ENCODE measurements around the gene COMMD10. TPM values are rescaled to one million over a fixed set of nuclear protein-coding genes. Genes with fewer than 3 reads are reported as not detected.
"Not testable (repeated sequence)": the region's sequence is repeated elsewhere in the genome, so short reads cannot be mapped to it uniquely, and the experiment has no call there.

The COMMD10 gene
- total RNA-seq, 2 donors from 2014 or later, result 26.9 to 34.9 TPM

DNA sequence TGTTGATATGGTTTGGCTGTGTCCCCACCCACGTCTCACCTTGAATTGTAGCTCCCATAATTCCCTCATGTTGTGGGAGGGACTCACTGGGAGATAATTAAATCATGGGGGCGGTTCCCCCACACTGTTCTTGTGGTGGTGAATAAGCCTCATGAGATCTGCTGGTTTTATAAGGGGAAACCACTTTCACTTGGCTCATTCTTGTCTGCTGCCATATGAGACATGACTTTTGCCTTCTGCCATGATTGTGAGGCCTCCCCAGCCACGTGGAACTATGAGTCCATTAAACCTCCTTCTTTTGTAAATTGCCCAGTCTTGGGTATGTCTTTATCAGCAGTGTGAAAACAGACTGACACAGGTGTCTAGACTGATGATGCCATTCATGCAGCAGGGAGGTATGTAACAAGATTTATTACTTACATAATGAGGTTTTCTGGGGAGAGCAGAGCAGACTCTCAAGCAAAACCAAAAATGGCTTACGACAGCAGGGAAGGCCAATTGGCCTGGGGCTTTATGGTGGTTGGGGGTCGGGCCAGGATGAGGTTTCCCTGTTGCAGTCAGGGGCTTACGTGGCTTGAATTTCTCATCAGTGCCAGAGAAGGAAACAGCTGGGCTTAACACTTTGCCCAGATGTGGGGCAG lies 9.5 kb upstream of the COMMD10 start:
- peaks cover 22% of the 10 kb centered on the region in 2 donors for H3K4me1 Mint-ChIP-seq (ENCODE audit: low read depth in 2 of 2)
- H3K4me3 Mint-ChIP-seq, result peak overlapping the region; percentile 64
- peaks cover 6 to 15% of the 10 kb centered on the region in 2 donors for H3K27me3 Mint-ChIP-seq
- ATAC-seq, result peak in 1 of 2 donors; percentile 68
- no peaks in the 10 kb centered on the region for H3K9me3 Mint-ChIP-seq
- H3K27ac Mint-ChIP-seq, result peak overlapping the region; percentile 6 to 78
- no peak for DNase-seq (ENCODE audit: low spot score)
- H3K36me3 Mint-ChIP-seq, result no peaks in the 10 kb centered on the region

DNA sequence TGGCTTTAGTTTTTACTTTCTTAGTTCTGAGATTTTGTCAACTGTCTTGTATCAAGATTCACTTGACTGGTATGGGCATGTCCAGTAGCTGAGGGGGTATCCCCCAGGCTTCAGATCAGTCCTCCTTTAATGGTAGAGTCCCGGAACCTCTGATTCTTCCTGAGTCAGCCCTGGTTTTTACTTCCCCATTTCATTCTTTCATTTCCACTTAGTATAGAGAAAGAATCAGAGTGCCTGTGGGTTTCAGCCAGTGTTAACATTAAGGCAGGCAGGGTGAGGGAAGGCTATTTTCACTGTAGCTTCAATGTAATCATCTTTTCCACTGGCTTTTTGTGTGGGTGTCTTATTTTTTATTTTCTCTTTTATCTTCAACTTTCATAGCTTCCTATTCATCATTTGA lies 8.3 kb upstream of the COMMD10 start:
- H3K27ac Mint-ChIP-seq, result peak overlapping the region; percentile 6 to 69
- H3K4me1 Mint-ChIP-seq (ENCODE audit: low read depth in 2 of 2), result peaks cover 22% of the 10 kb centered on the region in 2 donors
- no peaks in the 10 kb centered on the region for H3K36me3 Mint-ChIP-seq
- ATAC-seq, result peak in 1 of 2 donors; percentile 66
- peaks cover 6 to 15% of the 10 kb centered on the region in 2 donors for H3K27me3 Mint-ChIP-seq
- peak overlapping the region; percentile 64 for H3K4me3 Mint-ChIP-seq
- DNase-seq (ENCODE audit: low spot score), result no peak
- H3K9me3 Mint-ChIP-seq, result no peaks in the 10 kb centered on the region

- no peak overlapping the region for H3K4me3 Mint-ChIP-seq
- H3K36me3 Mint-ChIP-seq, result no peaks in the 10 kb centered on the region
- ATAC-seq (no peak), DNase-seq (ENCODE audit: low spot score) (no peak)
- peaks cover 0 to 9% of the 10 kb centered on the region in 2 donors for H3K27me3 Mint-ChIP-seq
- no peaks in the 10 kb centered on the region for H3K9me3 Mint-ChIP-seq
- H3K4me1 Mint-ChIP-seq (ENCODE audit: low read depth in 2 of 2), result peaks cover 29 to 33% of the 10 kb centered on the region in 2 donors
- no peak overlapping the region for H3K27ac Mint-ChIP-seq
Observed at GRCh38 chr5:116078199-116078598, 6.6 kb upstream of the COMMD10 start.

GRCh38 chr5:116084287-116084691 lies 536 bp upstream of the COMMD10 start:
- ATAC-seq, result peak in 1 of 2 donors; percentile 46
- Mint-ChIP-seq H3K4me3 (peak overlapping the region; percentile 90), H3K4me1 (ENCODE audit: low read depth in 2 of 2) (peaks cover 27 to 51% of the 10 kb centered on the region in 2 donors), H3K27ac (peak overlapping the region; percentile 81 to 94), H3K9me3 (no peaks in the 10 kb centered on the region), H3K27me3 (no peaks in the 10 kb centered on the region), H3K36me3 (peaks cover 13% of the 10 kb centered on the region)
- DNase-seq (ENCODE audit: low spot score), result no peak

GRCh38 chr5:116086309-116086708 lies 1.5 kb downstream of the COMMD10 start:
- H3K4me1 Mint-ChIP-seq (ENCODE audit: low read depth in 2 of 2), result peaks cover 32 to 55% of the 10 kb centered on the region in 2 donors
- DNase-seq (ENCODE audit: low spot score); ATAC-seq; H3K27me3 Mint-ChIP-seq; H3K9me3 Mint-ChIP-seq: not testable (repeated sequence)
- H3K4me3 Mint-ChIP-seq, result peak overlapping the region; percentile 90
- peaks cover 26% of the 10 kb centered on the region for H3K36me3 Mint-ChIP-seq
- H3K27ac Mint-ChIP-seq, result peak overlapping the region in 1 of 2 donors; percentile 81

DNA sequence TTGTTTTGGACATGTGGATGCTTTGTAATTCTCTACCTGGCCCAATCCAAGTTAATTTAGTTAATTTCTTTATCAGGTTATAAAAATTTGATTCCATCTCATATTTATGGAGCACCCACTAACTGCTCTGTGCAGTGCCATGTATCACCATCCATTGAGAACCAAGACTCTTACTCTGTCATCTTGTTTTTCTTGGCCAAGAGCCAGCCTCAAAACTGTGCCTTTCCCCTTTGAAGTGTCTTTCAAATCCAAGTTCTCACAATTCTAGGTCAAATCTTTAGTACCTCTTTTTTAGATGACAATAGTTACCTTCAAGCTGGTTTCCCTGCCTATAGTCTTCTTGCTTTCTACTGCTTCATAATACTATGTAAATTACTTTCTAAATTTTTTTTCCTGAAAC lies 3.2 kb downstream of the COMMD10 start:
- Mint-ChIP-seq H3K27ac (peak overlapping the region in 1 of 2 donors; percentile 23), H3K4me1 (ENCODE audit: low read depth in 2 of 2) (peaks cover 24 to 45% of the 10 kb centered on the region in 2 donors), H3K4me3 (no peak overlapping the region)

GRCh38 chr5:116090302-116090701 lies 5.5 kb downstream of the COMMD10 start:
- Mint-ChIP-seq H3K9me3 (no peaks in the 10 kb centered on the region), H3K4me3 (no peak overlapping the region), H3K27me3 (no peaks in the 10 kb centered on the region), H3K36me3 (peaks cover 39% of the 10 kb centered on the region), H3K27ac (no peak overlapping the region), H3K4me1 (ENCODE audit: low read depth in 2 of 2) (peaks cover 15 to 34% of the 10 kb centered on the region in 2 donors)
- DNase-seq (ENCODE audit: low spot score) (no peak), ATAC-seq (no peak)

More for the DNA sequence above, 3.2 kb downstream of the COMMD10 start:
- ATAC-seq (no peak), DNase-seq (ENCODE audit: low spot score) (no peak)
- no peaks in the 10 kb centered on the region for H3K27me3 Mint-ChIP-seq
- peaks cover 31% of the 10 kb centered on the region for H3K36me3 Mint-ChIP-seq
- H3K9me3 Mint-ChIP-seq, result no peaks in the 10 kb centered on the region

- DNase-seq (ENCODE audit: low spot score), result no peak
- no peak for ATAC-seq
- H3K4me1 Mint-ChIP-seq (ENCODE audit: low read depth in 2 of 2), result peaks cover 11 to 24% of the 10 kb centered on the region in 2 donors
- no peaks in the 10 kb centered on the region for H3K27me3 Mint-ChIP-seq
- H3K36me3 Mint-ChIP-seq, result peaks cover 39% of the 10 kb centered on the region
- no peak overlapping the region for H3K27ac Mint-ChIP-seq
- H3K4me3 Mint-ChIP-seq, result no peak overlapping the region
- no peaks in the 10 kb centered on the region for H3K9me3 Mint-ChIP-seq
Observed at GRCh38 chr5:116091416-116091815, 6.6 kb downstream of the COMMD10 start.

DNA sequence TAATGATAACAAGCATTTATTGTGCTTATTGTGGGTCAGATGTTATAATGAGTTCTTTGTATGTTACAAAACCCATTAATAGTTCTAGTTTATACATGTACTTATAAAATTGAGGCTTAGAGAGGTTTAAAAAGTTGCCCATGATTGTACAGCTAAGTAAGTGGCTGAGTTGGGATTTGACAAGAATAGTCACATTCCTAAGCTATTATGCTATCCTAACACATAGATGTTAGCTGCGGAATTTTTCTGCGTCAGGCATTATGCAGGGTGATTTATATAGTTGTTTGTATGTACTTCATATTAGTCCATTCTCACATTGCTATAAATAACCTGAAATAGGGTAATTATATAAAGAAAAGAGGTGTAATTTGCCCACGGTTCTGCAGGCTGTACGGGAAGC lies 12.5 kb downstream of the COMMD10 start:
- Mint-ChIP-seq H3K4me1 (ENCODE audit: low read depth in 2 of 2) (peaks cover 0 to 3% of the 10 kb centered on the region in 2 donors), H3K9me3 (no peaks in the 10 kb centered on the region), H3K36me3 (peaks cover 35% of the 10 kb centered on the region), H3K27me3 (no peaks in the 10 kb centered on the region), H3K27ac (no peak overlapping the region), H3K4me3 (no peak overlapping the region)
- ATAC-seq (no peak), DNase-seq (ENCODE audit: low spot score) (no peak)

DNA sequence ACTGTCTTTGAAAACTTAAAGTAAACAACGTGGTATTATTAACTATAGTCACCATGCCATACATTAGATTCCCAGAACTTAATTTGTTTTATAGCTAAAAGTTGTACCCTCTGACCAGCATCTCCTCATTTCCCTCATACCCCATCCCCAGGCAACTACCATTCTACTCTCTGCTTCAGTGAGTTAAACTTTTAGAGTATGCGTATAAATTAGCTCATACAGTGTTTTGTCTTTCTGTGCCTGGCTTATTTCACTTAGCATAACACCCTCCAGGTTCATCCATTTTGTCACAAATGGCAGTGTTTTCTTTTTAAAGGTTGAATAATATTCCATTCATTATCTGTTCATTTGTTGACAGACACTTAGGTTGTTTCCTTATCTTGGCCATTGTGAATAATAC lies 14.2 kb downstream of the COMMD10 start:
- no peaks in the 10 kb centered on the region for H3K9me3 Mint-ChIP-seq
- peaks cover 31% of the 10 kb centered on the region for H3K36me3 Mint-ChIP-seq
- H3K4me3 Mint-ChIP-seq, result no peak overlapping the region
- no peak for DNase-seq (ENCODE audit: low spot score)
- H3K27me3 Mint-ChIP-seq, result no peaks in the 10 kb centered on the region
- ATAC-seq, result no peak
- no peak overlapping the region for H3K27ac Mint-ChIP-seq
- peaks cover 0 to 3% of the 10 kb centered on the region in 2 donors for H3K4me1 Mint-ChIP-seq (ENCODE audit: low read depth in 2 of 2)

GRCh38 chr5:116104941-116105340 lies 20.1 kb downstream of the COMMD10 start:
- peaks cover 31% of the 10 kb centered on the region for H3K36me3 Mint-ChIP-seq
- DNase-seq (ENCODE audit: low spot score); H3K27ac Mint-ChIP-seq; H3K27me3 Mint-ChIP-seq; ATAC-seq; H3K4me3 Mint-ChIP-seq; H3K9me3 Mint-ChIP-seq: not testable (repeated sequence)
- H3K4me1 Mint-ChIP-seq (ENCODE audit: low read depth in 2 of 2), result peaks cover 6 to 18% of the 10 kb centered on the region in 2 donors

DNA sequence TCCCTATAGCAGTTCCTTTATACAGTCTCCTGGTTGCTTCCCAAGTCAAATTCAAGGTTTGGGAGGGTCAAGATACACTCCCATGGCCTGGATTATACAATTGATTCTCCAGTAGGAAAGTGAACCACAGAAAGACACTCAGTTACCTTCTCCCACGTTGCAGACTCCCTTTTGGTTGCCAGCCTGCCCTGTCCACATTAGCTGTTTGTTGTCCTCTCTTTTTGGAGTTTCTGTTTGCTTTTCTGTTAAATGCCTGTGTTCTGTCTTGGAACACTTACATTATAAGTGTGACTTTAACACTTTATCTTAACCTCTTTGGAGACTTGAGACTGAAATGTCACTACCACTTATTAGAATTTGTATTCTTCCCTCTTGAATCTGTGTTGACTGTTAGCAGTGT lies 30.3 kb downstream of the COMMD10 start:
- H3K4me3 Mint-ChIP-seq, result no peak overlapping the region
- H3K27me3 Mint-ChIP-seq, result no peaks in the 10 kb centered on the region
- H3K36me3 Mint-ChIP-seq, result peaks cover 37% of the 10 kb centered on the region
- ATAC-seq (no peak), DNase-seq (ENCODE audit: low spot score) (no peak)
- peaks cover 17 to 19% of the 10 kb centered on the region in 2 donors for H3K4me1 Mint-ChIP-seq (ENCODE audit: low read depth in 2 of 2)
- peaks cover 14% of the 10 kb centered on the region for H3K9me3 Mint-ChIP-seq
- no peak overlapping the region for H3K27ac Mint-ChIP-seq

DNA sequence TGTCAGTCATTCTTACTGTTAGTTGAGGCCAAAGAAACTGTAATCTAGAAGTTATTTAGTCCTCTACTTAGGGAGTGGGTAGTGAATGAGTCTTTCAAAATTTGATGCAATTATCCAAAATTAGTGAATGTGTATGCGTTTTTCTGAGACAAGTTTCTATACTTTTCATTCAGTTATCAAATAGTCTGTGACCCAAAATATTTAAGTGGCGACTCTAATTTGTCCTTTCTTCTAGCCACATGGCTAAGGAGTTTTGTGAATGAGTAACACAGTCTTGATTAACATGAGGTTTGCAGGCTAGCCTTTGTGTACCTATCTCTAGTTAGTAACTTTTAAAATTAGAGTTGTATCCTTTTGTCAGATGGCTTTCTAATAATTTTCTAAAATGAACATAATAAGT lies 45.6 kb downstream of the COMMD10 start:
- H3K27ac Mint-ChIP-seq, result no peak overlapping the region
- H3K4me1 Mint-ChIP-seq (ENCODE audit: low read depth in 2 of 2), result peaks cover 0 to 7% of the 10 kb centered on the region in 2 donors
- peaks cover 6% of the 10 kb centered on the region for H3K36me3 Mint-ChIP-seq

GRCh38 chr5:116130976-116131375 lies 46.2 kb downstream of the COMMD10 start:
- H3K36me3 Mint-ChIP-seq, result peaks cover 1% of the 10 kb centered on the region
- H3K4me1 Mint-ChIP-seq (ENCODE audit: low read depth in 2 of 2), result peaks cover under 1 to 12% of the 10 kb centered on the region in 2 donors
- no peak overlapping the region for H3K27ac Mint-ChIP-seq
- ATAC-seq, result no peak
- H3K9me3 Mint-ChIP-seq, result no peaks in the 10 kb centered on the region
- H3K27me3 Mint-ChIP-seq, result no peaks in the 10 kb centered on the region
- H3K4me3 Mint-ChIP-seq, result no peak overlapping the region
- no peak for DNase-seq (ENCODE audit: low spot score)

More for the DNA sequence above, 45.6 kb downstream of the COMMD10 start:
- Mint-ChIP-seq H3K4me3 (no peak overlapping the region), H3K27me3 (no peaks in the 10 kb centered on the region), H3K9me3 (no peaks in the 10 kb centered on the region)
- ATAC-seq (no peak), DNase-seq (ENCODE audit: low spot score) (no peak)

All from natural killer cell treated with Interleukin-12 subunit alpha and Interleukin-12 subunit beta and Interleukin-15 and Interleukin-18, amount 100 ng/mL, for 72 hours (primary cell).